GM12874 (cell line): Measurements from ENCODE around the gene GLI2.

Experiments
- TF ChIP-seq, protein P1 (sequence below): IDR thresholded peaks from 2 replicates; pipeline ENCODE4 v1.5.1; 2011; ENCODE audit warnings: low read depth, mild to moderate bottlenecking, control low read depth, low read length, moderate library complexity; ENCODE audit not compliant: insufficient read depth

Gene GLI2

DNA sequence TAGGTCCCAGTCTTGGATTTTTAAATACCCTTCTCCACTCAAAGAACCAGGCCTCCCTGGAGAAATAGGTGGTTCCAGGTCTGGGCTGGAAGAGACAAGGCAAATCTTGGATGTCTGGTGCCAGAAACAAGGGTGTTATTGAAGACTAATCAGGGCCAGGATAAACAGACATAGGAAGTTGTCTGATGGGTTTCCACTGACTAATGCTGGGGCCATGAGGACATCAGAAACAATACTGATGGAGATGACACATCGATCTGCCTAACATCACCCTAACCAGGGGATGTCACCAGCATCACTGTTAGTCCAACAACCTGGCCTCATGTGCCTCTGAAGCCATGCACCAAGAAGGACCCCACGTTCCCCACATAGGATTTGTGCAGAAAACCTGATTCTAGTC is 42.5 kb upstream of the GLI2 start:
- TF ChIP-seq, protein P1, sequence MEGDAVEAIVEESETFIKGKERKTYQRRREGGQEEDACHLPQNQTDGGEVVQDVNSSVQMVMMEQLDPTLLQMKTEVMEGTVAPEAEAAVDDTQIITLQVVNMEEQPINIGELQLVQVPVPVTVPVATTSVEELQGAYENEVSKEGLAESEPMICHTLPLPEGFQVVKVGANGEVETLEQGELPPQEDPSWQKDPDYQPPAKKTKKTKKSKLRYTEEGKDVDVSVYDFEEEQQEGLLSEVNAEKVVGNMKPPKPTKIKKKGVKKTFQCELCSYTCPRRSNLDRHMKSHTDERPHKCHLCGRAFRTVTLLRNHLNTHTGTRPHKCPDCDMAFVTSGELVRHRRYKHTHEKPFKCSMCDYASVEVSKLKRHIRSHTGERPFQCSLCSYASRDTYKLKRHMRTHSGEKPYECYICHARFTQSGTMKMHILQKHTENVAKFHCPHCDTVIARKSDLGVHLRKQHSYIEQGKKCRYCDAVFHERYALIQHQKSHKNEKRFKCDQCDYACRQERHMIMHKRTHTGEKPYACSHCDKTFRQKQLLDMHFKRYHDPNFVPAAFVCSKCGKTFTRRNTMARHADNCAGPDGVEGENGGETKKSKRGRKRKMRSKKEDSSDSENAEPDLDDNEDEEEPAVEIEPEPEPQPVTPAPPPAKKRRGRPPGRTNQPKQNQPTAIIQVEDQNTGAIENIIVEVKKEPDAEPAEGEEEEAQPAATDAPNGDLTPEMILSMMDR = no peak

DNA sequence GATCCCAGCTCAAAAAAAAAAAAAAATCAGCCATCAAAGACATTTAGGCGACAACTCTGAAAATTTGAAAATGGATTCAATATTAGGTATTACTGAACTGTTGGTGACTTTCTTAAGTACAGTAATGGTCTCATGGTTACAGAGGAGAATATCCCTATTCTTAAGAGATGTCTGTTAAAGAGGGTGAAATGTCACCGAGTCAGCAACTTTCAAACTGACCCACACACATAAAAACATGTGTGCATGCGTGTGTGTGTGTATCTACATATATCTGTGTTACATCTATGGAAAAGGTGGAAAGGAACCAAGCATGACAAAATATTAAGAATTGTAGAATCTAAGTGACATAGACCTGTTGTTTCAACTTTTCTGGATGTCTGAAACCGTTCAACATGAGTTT is 41.6 kb upstream of the GLI2 start:
- TF ChIP-seq, protein P1 = no peak

DNA sequence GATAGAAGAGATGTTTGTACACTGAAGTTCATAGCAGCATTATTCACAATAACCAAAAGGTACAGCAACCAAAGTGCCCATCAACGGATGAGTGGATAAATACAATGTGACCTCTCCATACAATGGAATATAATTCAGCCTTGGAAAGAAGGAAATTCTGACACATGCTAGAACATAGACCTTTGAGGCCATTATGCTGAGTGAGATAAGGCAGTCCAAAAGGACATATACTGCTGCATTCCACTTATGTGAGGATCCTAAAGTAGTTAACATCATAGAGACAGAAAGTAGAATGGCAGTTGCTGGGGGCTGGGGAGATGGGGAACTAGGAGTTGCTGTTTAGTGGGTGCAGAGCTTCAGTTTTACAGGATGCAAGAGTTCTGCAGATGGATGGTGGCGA is 38.2 kb upstream of the GLI2 start:
- TF ChIP-seq, protein P1 = no peak

DNA sequence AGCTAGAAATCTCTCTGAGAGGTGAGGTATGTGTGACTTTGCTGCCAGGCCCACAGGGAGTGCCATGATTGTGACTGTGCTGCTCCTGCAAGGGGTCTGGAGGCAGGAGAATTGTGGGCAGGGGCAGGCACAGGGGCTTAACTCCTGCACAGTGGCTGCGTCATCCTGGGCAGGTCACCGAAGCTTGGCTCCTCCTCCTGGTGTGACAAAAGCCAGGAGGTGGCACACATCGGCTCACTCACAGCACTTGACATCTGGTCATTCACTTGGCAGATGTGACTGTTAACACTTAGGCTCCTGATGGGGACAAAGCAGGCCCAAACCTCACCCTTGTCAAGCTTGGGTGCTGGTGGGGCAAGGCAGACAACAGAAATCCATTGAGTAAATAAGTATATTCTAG is 36.4 kb upstream of the GLI2 start:
- TF ChIP-seq, protein P1 = no peak

DNA sequence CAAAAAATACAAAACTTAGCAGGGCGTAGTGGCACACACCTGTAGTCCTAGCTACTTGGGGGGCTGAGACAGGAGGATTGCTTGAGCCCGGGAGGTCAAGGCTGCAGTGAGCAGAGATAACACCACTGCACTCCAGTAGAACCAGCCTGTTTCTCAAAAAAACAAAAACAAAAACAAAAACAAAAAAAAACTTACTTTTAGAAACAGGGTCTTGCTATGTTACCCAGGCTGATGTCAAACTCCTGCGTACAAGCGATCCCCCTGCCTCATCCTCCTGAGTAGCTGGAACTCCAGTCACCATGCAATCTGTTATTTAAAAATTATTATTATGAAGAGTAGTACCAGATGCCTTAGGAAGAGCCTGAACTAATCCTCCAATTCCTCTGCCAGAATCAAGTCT is 35.0 kb upstream of the GLI2 start:
- TF ChIP-seq, protein P1 = no peak

DNA sequence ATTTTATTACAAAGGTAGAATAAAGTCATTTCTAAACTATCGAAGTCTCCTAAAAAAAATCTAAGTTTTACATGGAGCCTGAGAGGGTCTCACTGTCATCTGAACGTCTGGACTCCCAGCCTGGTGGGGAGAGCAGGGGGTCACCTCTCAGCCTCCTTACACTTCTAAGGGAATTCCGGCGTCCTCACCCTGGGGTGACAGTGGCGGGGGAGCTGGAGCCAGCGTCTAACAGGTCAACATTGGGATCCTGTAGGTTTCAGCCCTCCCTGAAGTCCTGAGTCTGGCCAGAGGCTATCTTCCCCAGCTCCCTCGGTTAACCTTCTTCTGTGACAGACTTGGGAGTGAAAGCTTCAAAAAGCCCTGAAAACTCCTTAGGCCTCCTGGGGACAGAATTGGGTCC is 34.6 kb upstream of the GLI2 start:
- TF ChIP-seq, protein P1 = no peak

DNA sequence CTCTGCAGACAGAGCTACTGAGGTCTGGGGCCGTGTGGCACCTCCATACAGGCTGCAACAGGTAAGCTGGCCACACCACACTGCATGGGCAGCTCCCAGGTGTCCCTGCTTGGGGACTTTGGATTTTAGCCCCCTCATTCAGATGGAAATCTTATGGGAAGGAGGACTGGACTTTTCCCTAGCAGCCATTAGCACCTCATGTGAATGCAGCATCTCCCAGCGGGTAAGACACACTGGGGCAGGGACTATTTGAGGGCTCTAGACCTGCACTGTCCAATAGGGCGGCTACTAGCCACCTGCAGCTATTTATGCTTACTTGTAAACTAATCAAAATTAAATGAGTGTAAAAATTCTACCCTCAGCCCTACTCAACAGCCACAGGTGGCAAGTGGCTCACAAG is 34.2 kb upstream of the GLI2 start:
- TF ChIP-seq, protein P1 = no peak

DNA sequence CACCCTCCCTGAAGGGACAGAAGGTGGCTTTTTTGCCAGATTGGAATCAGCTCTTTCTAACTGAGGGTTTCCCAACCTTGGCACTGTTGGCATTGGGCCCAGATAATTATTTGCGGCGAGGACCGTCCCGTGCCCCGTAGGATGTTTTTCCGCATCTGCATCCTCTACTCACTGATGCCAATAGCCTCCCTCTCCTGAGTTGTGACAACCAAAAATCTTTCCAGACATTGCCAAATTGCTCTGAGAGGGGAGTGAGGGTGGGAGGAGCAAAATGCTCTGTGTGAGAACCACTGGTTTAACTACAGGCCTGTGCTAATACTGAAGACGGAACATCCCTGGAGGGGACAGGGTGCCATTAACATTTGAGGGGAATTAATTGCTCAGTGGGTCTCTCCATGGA is 33.6 kb upstream of the GLI2 start:
- TF ChIP-seq, protein P1 = no peak
